Activated CD8-positive, alpha-beta memory T cell treated with anti-CD3 and anti-CD28 coated beads, Interleukin-2, amount 50 U/mL, for 24 hours (primary cell): ENCODE data around the gene IGSF8.

Experiments
- DNase-seq: peaks from one replicate; pipeline ENCODE4 v3.0.0-alpha.2; 2020; ENCODE audit errors: extremely low read depth

IGSF8 gene

GRCh38 chr1:160097911-160098851, at the start of gene IGSF8:
TSS of gene IGSF8 (minus strand) at chr1:160098619. CDS start at chr1:160098472, 147 bp downstream.
- DNase-seq: peak; percentile 81

GRCh38 chr1:160148121-160148520, 49.7 kb upstream of the IGSF8 start:
- DNase-seq: no peak

- no peak for DNase-seq
Measured at GRCh38 chr1:160146107-160146506, 47.7 kb upstream of the IGSF8 start.

- DNase-seq: no peak
Measured at GRCh38 chr1:160144921-160145320, 46.5 kb upstream of the IGSF8 start.

- DNase-seq: no peak
Measured at GRCh38 chr1:160143695-160144094, 45.3 kb upstream of the IGSF8 start.

- no peak for DNase-seq
Measured at GRCh38 chr1:160139840-160140239, 41.4 kb upstream of the IGSF8 start.

GRCh38 chr1:160137216-160137862, 38.9 kb upstream of the IGSF8 start:
- DNase-seq: no peak

- no peak for DNase-seq
Measured at GRCh38 chr1:160136926-160137200, 38.4 kb upstream of the IGSF8 start.

GRCh38 chr1:160136121-160136925, 37.9 kb upstream of the IGSF8 start:
- no peak for DNase-seq

- DNase-seq: no peak
Measured at GRCh38 chr1:160134791-160135572, 36.6 kb upstream of the IGSF8 start.

- DNase-seq: no peak
Measured at GRCh38 chr1:160133990-160134770, 35.8 kb upstream of the IGSF8 start.

- no peak for DNase-seq
Measured at GRCh38 chr1:160131803-160132565, 33.6 kb upstream of the IGSF8 start.

GRCh38 chr1:160130939-160131338, 32.5 kb upstream of the IGSF8 start:
- no peak for DNase-seq

- no peak for DNase-seq
Measured at GRCh38 chr1:160130486-160130885, 32.1 kb upstream of the IGSF8 start.

GRCh38 chr1:160129966-160130365, 31.5 kb upstream of the IGSF8 start:
- no peak for DNase-seq

- no peak for DNase-seq
Measured at GRCh38 chr1:160129558-160129957, 31.1 kb upstream of the IGSF8 start.

GRCh38 chr1:160129046-160129445, 30.6 kb upstream of the IGSF8 start:
- no peak for DNase-seq

GRCh38 chr1:160128636-160129035, 30.2 kb upstream of the IGSF8 start:
- DNase-seq: no peak

- DNase-seq: no peak
Measured at GRCh38 chr1:160127865-160128523, 29.6 kb upstream of the IGSF8 start.

- DNase-seq: no peak
Measured at GRCh38 chr1:160127381-160127780, 29.0 kb upstream of the IGSF8 start.
